Stimulated activated CD8-positive, alpha-beta memory T cell treated with anti-CD3 and anti-CD28 coated beads, Interleukin-12 subunit alpha, Interleukin-12 subunit beta, amount 100 ng/mL, for 24 hours (primary cell): ENCODE results near the gene RAB37.

ENCODE experiments used
- DNase-seq: peaks from one replicate; pipeline ENCODE4 v3.0.0-alpha.2; 2020; ENCODE audit errors: extremely low read depth

RAB37 gene

GRCh38 chr17:74760404-74761105, 23.5 kb downstream of the RAB37 start:
- DNase-seq = no peak

GRCh38 chr17:74761419-74761818, 24.4 kb downstream of the RAB37 start:
- DNase-seq = no peak

- no peak for DNase-seq
These were observed 24.9 kb downstream of the RAB37 start for GRCh38 chr17:74761931-74762330.

- no peak for DNase-seq
These were observed 26.7 kb downstream of the RAB37 start for GRCh38 chr17:74763565-74764387.

- DNase-seq = no peak
These were observed 27.8 kb downstream of the RAB37 start for GRCh38 chr17:74764751-74765286.

GRCh38 chr17:74766413-74766812, 29.4 kb downstream of the RAB37 start:
- DNase-seq = no peak

GRCh38 chr17:74767111-74767516, 30.1 kb downstream of the RAB37 start:
- DNase-seq = no peak

GRCh38 chr17:74768069-74768762, 31.2 kb downstream of the RAB37 start:
- DNase-seq = no peak

- no peak for DNase-seq
These were observed 31.7 kb downstream of the RAB37 start for GRCh38 chr17:74768763-74769114.

GRCh38 chr17:74769266-74769855, 32.3 kb downstream of the RAB37 start:
- DNase-seq = no peak

GRCh38 chr17:74769856-74770497, 32.9 kb downstream of the RAB37 start:
- no peak for DNase-seq

- no peak for DNase-seq
These were observed 33.7 kb downstream of the RAB37 start for GRCh38 chr17:74770498-74771318.

- DNase-seq = no peak
These were observed 34.4 kb downstream of the RAB37 start for GRCh38 chr17:74771319-74771914.

GRCh38 chr17:74772053-74772452, 35.0 kb downstream of the RAB37 start:
- DNase-seq = no peak

- DNase-seq = no peak
These were observed 36.4 kb downstream of the RAB37 start for GRCh38 chr17:74773414-74773813.

- DNase-seq = no peak
These were observed 36.8 kb downstream of the RAB37 start for GRCh38 chr17:74773871-74774286.

GRCh38 chr17:74775409-74776043, 38.5 kb downstream of the RAB37 start:
- no peak for DNase-seq

- peak; percentile 100 for DNase-seq
These were observed 39.2 kb downstream of the RAB37 start, which contains the start of gene NAT9 for GRCh38 chr17:74776044-74776962. Gene NAT9 (minus strand): TSS chr17:74776345. CDS start chr17:74775698, 647 bp downstream.
